Lung (tissue), 12 donors: ENCODE data around the gene PTPRG. TPM values are rescaled to one million over a fixed set of nuclear protein-coding genes. Genes with fewer than 3 reads are reported as not detected.

Experiments used
- ATAC-seq: fragments of 200-7000 bp; cut with Tn5 transposase; one replicate; pipeline ENCODE4 v1.9.1; 2020; ENCODE audit warnings: moderate number of reproducible peaks; ENCODE audit not compliant: insufficient read depth, low FRiP score
- DNase-seq, 3 donors: peaks; one replicate each; pipeline ENCODE4 v3.0.0-alpha.2; 2013 to 2017
- H3K27ac ChIP-seq, 2 donors: one replicate each; pipeline ENCODE4 v1.5.1; 2013; ENCODE audit warnings: mild to moderate bottlenecking in 2 of 2, moderate library complexity in 2 of 2, control low read depth in 1 of 2, inconsistent platforms in 1 of 2, low read depth in 1 of 2, low read length in 1 of 2
- H3K27me3 ChIP-seq, 3 donors: one replicate each; pipeline ENCODE4 v1.5.1; 2013; ENCODE audit warnings: low read length in 2 of 3; ENCODE audit not compliant: control insufficient read depth in 3 of 3, insufficient read depth in 3 of 3
- H3K36me3 ChIP-seq, 4 donors: one replicate each; pipeline ENCODE4 v1.5.1; 2013; ENCODE audit warnings: low read length in 4 of 4, mild to moderate bottlenecking in 1 of 4, moderate library complexity in 1 of 4; ENCODE audit not compliant: control insufficient read depth in 4 of 4, insufficient read depth in 4 of 4
- H3K4me1 ChIP-seq, 5 donors: one replicate each; pipeline ENCODE4 v1.5.1; 2013; ENCODE audit warnings: low read length in 5 of 5, mild to moderate bottlenecking in 2 of 5, moderate library complexity in 1 of 5; ENCODE audit not compliant: control insufficient read depth in 5 of 5, insufficient read depth in 5 of 5
- H3K4me3 ChIP-seq: one replicate; pipeline ENCODE4 v1.5.1; 2013; ENCODE audit warnings: mild to moderate bottlenecking, control low read depth, moderate library complexity
- H3K9ac ChIP-seq, 2 donors: one replicate each; pipeline ENCODE4 v1.5.1; 2013; ENCODE audit warnings: low read length in 2 of 2, control low read depth in 1 of 2; ENCODE audit not compliant: insufficient read depth in 1 of 2
- H3K9me3 ChIP-seq, 4 donors: one replicate each; pipeline ENCODE4 v1.5.1; 2013; ENCODE audit warnings: low read length in 3 of 4, mild to moderate bottlenecking in 1 of 4, moderate library complexity in 1 of 4; ENCODE audit not compliant: control insufficient read depth in 4 of 4, insufficient read depth in 3 of 4
- WGBS, 2 donors: extraction: QIAGEN DNeasy Blood & Tissue Kit; methylation state at CpG; one replicate each; pipeline ENCODE4 v1.1.7; 2013; 5-methylcytosine and 5-hydroxymethylcytosine counted together
- polyA plus RNA-seq, 2 donors: library from polyadenylated mRNA; stranded (reverse); fragments of 200-250 nt; gene quantifications; one replicate each; pipeline ENCODE4 v1.2.1, GENCODE V29; 2013
- total RNA-seq, 2 donors: library from RNA; depleted of rRNA in 1 of 2; stranded (reverse); fragments of >200 nt in 1 of 2; gene quantifications; one replicate each; pipeline ENCODE4 v1.2.1, GENCODE V29; 2014 to 2021
- TF ChIP-seq, protein P1 (sequence below): IDR thresholded peaks from 2 replicates; pipeline ENCODE4 v1.5.1; 2012; ENCODE audit warnings: mild to moderate bottlenecking; ENCODE audit errors: control extremely low read depth, extremely low read depth
- donor health status: control.
- donor health status: control.
- donor health status: Bipolar disorder and iron deficiency.
- donor health status: healthy.
- donor health status: DM: yes; HTN: yes; CAD: no.

The PTPRG gene
- total and polyA plus RNA-seq, 4 donors, result 8.5 to 131 (median 75.9) TPM

DNA sequence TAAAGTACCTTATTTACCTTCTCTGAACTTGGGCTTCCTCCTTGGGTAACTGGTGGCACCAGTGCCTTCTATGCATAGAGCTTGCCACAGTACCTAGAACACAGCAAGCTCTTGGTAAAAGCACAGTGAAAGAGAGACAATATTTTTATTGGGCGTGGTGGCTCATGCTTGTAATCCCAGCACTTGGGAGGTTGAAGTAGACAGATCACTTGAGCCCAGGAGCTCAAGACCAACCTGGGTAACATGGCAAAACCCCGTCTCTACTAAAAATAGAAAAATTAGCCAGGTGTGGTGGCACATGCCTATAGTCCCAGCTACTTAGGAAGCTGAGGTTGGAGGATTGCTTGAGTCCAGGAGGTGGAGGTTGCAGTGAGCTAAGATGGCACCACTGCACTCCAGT is 285.1 kb downstream of the PTPRG start:
- WGBS, 2 donors, result 77 to 84% methylated on average over 2 of the region's 2 CpGs
- no peaks in the 10 kb centered on the region for H3K27me3 ChIP-seq
- DNase-seq (no peak), ATAC-seq (no peak)
- no peaks in the 10 kb centered on the region for H3K9me3 ChIP-seq
- no peak overlapping the region for H3K9ac ChIP-seq
- H3K4me1 ChIP-seq, result peaks cover 8 to 37% (median 26%) of the 10 kb centered on the region in 5 donors
- H3K36me3 ChIP-seq, result no peaks in the 10 kb centered on the region
- TF ChIP-seq, protein P1, sequence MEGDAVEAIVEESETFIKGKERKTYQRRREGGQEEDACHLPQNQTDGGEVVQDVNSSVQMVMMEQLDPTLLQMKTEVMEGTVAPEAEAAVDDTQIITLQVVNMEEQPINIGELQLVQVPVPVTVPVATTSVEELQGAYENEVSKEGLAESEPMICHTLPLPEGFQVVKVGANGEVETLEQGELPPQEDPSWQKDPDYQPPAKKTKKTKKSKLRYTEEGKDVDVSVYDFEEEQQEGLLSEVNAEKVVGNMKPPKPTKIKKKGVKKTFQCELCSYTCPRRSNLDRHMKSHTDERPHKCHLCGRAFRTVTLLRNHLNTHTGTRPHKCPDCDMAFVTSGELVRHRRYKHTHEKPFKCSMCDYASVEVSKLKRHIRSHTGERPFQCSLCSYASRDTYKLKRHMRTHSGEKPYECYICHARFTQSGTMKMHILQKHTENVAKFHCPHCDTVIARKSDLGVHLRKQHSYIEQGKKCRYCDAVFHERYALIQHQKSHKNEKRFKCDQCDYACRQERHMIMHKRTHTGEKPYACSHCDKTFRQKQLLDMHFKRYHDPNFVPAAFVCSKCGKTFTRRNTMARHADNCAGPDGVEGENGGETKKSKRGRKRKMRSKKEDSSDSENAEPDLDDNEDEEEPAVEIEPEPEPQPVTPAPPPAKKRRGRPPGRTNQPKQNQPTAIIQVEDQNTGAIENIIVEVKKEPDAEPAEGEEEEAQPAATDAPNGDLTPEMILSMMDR, result no peak
- peak overlapping the region; percentile 46 to 73 for H3K27ac ChIP-seq
- H3K4me3 ChIP-seq, result no peak overlapping the region

DNA sequence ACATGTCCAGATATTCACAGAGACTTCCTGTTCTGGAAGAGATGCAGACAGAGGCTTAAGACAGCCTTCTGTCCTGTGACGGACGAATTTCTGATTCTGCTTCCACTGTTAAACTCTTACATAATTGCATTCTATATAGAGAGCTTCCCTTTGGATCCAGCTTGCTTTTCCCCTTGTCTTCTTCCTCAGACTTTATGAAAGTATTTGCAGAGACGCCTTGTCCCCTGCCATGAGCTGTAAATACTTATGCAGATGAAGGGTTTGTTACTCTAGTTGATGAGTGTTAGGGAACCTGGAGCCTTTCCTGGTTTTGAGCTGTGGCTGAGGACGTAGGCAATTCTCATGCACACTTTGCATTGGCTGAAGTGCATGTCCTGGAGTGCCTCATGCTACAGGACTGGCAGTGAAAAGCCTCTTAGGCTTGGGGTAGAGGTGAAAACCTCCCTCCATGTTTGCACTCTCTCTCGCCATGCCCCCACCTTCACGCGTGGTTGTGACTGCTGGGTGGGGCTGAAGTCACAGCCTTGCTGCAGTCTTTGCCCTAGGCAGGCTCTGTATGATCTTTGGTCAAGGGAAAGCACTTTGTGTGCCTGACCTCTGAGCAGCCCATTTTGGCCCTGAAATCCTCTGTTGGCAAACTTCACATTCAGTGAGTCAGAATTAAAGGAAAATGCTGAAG is 286.6 kb downstream of the PTPRG start:
- ATAC-seq (peak; percentile 75), DNase-seq (peak; percentile 32 to 63 (median 41))
- Histone ChIP-seq H3K27ac (peak overlapping the region; percentile 85 to 89), H3K4me1 (peaks cover 8 to 32% (median 28%) of the 10 kb centered on the region in 5 donors), H3K27me3 (no peaks in the 10 kb centered on the region), H3K36me3 (no peaks in the 10 kb centered on the region), H3K9me3 (no peaks in the 10 kb centered on the region), H3K4me3 (no peak overlapping the region), H3K9ac (peak overlapping the region in 1 of 2 donors; percentile 34)
- TF ChIP-seq, protein P1, result no peak
- 35 to 56% methylated on average over 7 of the region's 7 CpGs for WGBS, 2 donors

DNA sequence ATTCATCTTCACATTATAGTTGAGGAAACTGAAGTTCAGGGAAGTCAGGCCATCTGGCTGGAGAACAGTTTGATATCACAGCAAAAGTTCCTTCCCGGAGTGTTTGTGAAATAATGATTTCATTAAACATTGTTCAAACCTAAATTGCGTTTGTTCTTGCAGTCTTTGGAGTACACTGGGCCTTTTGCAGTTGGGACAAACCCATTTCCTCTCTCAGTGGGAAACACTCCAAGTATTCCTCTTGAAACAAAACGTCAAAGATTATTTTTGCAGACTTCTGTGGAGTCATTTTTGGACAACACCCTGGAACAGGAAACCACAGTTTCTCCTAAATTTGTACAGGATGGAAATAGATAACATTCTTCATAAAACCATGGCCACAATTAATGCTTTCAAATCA is 287.5 kb downstream of the PTPRG start:
- Histone ChIP-seq H3K27me3 (no peaks in the 10 kb centered on the region), H3K4me3 (no peak overlapping the region), H3K27ac (peak overlapping the region in 1 of 2 donors; percentile 75), H3K36me3 (no peaks in the 10 kb centered on the region), H3K4me1 (peaks cover 8 to 35% (median 31%) of the 10 kb centered on the region in 5 donors), H3K9me3 (no peaks in the 10 kb centered on the region), H3K9ac (peak overlapping the region in 1 of 2 donors; percentile 52)
- WGBS, 2 donors, result 3 to 5% methylated on average over 3 of the region's 3 CpGs
- peak; percentile 66 for ATAC-seq
- TF ChIP-seq, protein P1, result no peak
- peak in 2 of 3 donors; percentile 85 to 94 for DNase-seq
